C4-2B (cell line): ENCODE results near the gene NPAT.

Source experiments
- CTCF ChIP-seq: fragments of 450-650 bp; conservative IDR thresholded peaks from 2 replicates; pipeline ENCODE4 v1.5.1; 2017; ENCODE audit warnings: mild to moderate bottlenecking
- ZFX ChIP-seq: fragments of 450-650 bp; IDR thresholded peaks from 2 replicates; pipeline ENCODE4 v1.6.1; 2017

- TF ChIP-seq CTCF (no peak), ZFX (no peak)
Measured at GRCh38 chr11:108122166-108122628, 100.2 kb downstream of the NPAT start.
